Type B pancreatic cell (in vitro differentiated cells): ENCODE data around the gene RPL5. TPM values are rescaled to one million over a fixed set of nuclear protein-coding genes. Genes with fewer than 3 reads are reported as not detected.

Source experiments
- DNase-seq: peaks from one replicate; pipeline ENCODE4 v3.0.0; 2021; ENCODE audit warnings: mixed read lengths; ENCODE audit not compliant: unreplicated experiment; ENCODE audit errors: extremely low spot score
- H3K27ac Mint-ChIP-seq: 2 replicates; pipeline ENCODE4 v1.8.0; 2021; ENCODE audit warnings: mild to moderate bottlenecking, mixed read lengths
- H3K27me3 Mint-ChIP-seq: 2 replicates; pipeline ENCODE4 v1.8.0; 2021; ENCODE audit warnings: mixed read lengths
- H3K36me3 Mint-ChIP-seq: 2 replicates; pipeline ENCODE4 v1.8.0; 2021; ENCODE audit warnings: mixed read lengths
- H3K4me1 Mint-ChIP-seq: one replicate; pipeline ENCODE4 v1.8.0; 2021; ENCODE audit warnings: mixed read lengths; ENCODE audit not compliant: unreplicated experiment
- H3K4me3 Mint-ChIP-seq: 2 replicates; pipeline ENCODE4 v1.8.0; 2021; ENCODE audit warnings: mild to moderate bottlenecking, mixed read lengths
- H3K9me3 Mint-ChIP-seq: 2 replicates; pipeline ENCODE4 v1.8.0; 2021; ENCODE audit warnings: mixed read lengths
- total RNA-seq: library from RNA; stranded (reverse); gene quantifications from 2 replicates; pipeline ENCODE4 v1.2.1, GENCODE V29; 2021; ENCODE audit warnings: low replicate concordance
- TF ChIP-seq, protein P1 (sequence below): fragments of 200-600 bp; sonication (generic); conservative IDR thresholded peaks from 2 replicates; pipeline ENCODE4 v1.5.0; 2021; ENCODE audit warnings: antibody characterized with exemption, mild to moderate bottlenecking

The RPL5 gene
- total RNA-seq, 1 donor from 2014 or later: 1,496 TPM

DNA sequence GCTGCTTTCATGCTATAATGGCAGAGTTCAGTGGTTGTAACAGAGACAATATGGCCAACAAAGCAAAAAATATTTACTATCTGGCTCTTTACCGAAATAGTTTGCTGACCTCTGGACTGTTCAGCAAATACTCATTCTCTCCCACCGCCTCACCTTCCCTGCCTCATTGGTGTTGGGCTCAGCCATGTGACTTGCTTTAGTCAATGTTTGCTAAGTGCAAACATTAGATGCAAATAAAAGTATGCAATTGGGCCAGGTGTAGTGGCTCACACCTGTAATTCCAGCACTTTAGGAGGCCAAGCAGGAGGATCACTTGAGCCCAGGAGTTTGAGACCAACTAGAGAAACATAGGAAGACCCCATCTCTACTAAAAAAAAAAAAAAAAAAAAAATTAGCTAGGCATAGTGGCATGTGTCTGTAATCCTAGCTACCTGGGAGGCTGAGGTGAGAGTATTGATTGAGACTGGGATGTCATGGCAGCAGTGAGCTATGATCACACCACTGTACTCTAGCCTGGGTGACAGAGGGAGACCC, 55.1 kb downstream of the RPL5 start:
- peak overlapping the region; percentile 14 for H3K4me3 Mint-ChIP-seq
- no peaks in the 10 kb centered on the region for H3K4me1 Mint-ChIP-seq
- H3K9me3 Mint-ChIP-seq: no peaks in the 10 kb centered on the region
- TF ChIP-seq, protein P1, sequence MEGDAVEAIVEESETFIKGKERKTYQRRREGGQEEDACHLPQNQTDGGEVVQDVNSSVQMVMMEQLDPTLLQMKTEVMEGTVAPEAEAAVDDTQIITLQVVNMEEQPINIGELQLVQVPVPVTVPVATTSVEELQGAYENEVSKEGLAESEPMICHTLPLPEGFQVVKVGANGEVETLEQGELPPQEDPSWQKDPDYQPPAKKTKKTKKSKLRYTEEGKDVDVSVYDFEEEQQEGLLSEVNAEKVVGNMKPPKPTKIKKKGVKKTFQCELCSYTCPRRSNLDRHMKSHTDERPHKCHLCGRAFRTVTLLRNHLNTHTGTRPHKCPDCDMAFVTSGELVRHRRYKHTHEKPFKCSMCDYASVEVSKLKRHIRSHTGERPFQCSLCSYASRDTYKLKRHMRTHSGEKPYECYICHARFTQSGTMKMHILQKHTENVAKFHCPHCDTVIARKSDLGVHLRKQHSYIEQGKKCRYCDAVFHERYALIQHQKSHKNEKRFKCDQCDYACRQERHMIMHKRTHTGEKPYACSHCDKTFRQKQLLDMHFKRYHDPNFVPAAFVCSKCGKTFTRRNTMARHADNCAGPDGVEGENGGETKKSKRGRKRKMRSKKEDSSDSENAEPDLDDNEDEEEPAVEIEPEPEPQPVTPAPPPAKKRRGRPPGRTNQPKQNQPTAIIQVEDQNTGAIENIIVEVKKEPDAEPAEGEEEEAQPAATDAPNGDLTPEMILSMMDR: no peak
- peak overlapping the region; percentile 14 for H3K27ac Mint-ChIP-seq
- DNase-seq: no peak
- no peaks in the 10 kb centered on the region for H3K36me3 Mint-ChIP-seq
- H3K27me3 Mint-ChIP-seq: no peaks in the 10 kb centered on the region

DNA sequence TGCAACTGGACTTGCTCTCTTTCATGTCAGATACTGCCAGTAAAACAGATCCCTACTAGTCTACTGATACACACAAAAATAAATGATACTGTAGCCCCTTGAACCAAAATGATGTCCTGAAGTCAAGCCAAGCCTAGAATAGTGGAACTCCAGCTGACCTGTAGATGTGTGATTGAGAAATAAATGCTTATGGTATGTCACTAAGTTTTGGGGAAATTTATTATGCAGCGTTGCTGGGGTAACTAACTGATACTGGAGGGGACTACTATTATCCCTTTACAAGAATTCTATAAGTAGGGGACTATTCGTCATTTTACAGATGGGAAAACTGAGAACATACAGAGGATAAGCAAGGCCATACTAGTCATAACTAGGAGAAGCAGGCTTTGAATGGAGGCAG, 55.6 kb downstream of the RPL5 start:
- H3K9me3 Mint-ChIP-seq: no peaks in the 10 kb centered on the region

More for the DNA sequence above, 55.6 kb downstream of the RPL5 start:
- Mint-ChIP-seq H3K4me1 (no peaks in the 10 kb centered on the region), H3K4me3 (no peak overlapping the region), H3K36me3 (no peaks in the 10 kb centered on the region), H3K27ac (peak overlapping the region; percentile 14), H3K27me3 (no peaks in the 10 kb centered on the region)
- TF ChIP-seq, protein P1: no peak
- no peak for DNase-seq

Other genes with a start within 250 kb of the RPL5 start
- 23.6 and 29.6 TPM in 2 replicates for gene EVI5, start 46.9 kb upstream of the RPL5 start, total RNA-seq
- gene DIPK1A, start 129.4 kb downstream of the RPL5 start, total RNA-seq: 4.6 and 9.8 TPM in 2 replicates
- 39.4 and 67.8 TPM in 2 replicates for gene MTF2, start 247.2 kb downstream of the RPL5 start, total RNA-seq